ENCODE measurements around the gene MAPK12. TPM values are rescaled to one million over a fixed set of nuclear protein-coding genes. Genes with fewer than 3 reads are reported as not detected.
"Not testable (repeated sequence)": the region's sequence is repeated elsewhere in the genome, so short reads cannot be mapped to it uniquely, and the experiment has no call there.

The MAPK12 gene
- total RNA-seq, 1 experiment from 2014 or later = 86.7 TPM

- H3K27ac ChIP-seq (ENCODE audit: low read depth, low read length); BruUV-seq (replicated peaks); H3K79me2 ChIP-seq (ENCODE audit: insufficient read depth, low read length); H3K9me2 ChIP-seq (ENCODE audit: insufficient read depth); H3K9ac ChIP-seq (ENCODE audit: low read length); H3K4me3 ChIP-seq (replicated peaks in 1 of 2; ENCODE audit: low read depth in 1 of 2, low read length in 2 of 2); ATAC-seq; H4K20me1 ChIP-seq (ENCODE audit: insufficient read depth); H3K27me3 ChIP-seq (ENCODE audit: insufficient read depth, low read length); intact Hi-C loops (cut with micrococcal nuclease); H2AFZ ChIP-seq (ENCODE audit: low read depth, low read length, poor library complexity, severe bottlenecking); H3K4me2 ChIP-seq (ENCODE audit: low read length); RAD21 ChIA-PET (ENCODE audit: low non-redundant PET in 1 of 2, low total read pairs in 2 of 2, uncharacterized antibody in 2 of 2, unreplicated experiment in 2 of 2); DNase-seq (ENCODE audit: low read depth, low spot score): not testable (repeated sequence)
- ChIA-PET CTCF (interaction anchor here (0.8 kb wide), 1 partner anchor 12 kb away, joined by 3 read pairs; the partner anchor contains the start of gene MAPK12), POLR2A (interaction anchor here (1.4 to 2.3 kb wide), 2 partner anchors 22 to 33 kb away, joined by 3 to 7 read pairs; partner anchors contain the start of gene HDAC10)
- peaks cover 11 to 34% of the 10 kb centered on the region in 2 experiments for H3K36me3 ChIP-seq (ENCODE audit: control insufficient read depth in 1 of 2, insufficient read depth in 2 of 2, low read length in 2 of 2)
- H3K4me1 ChIP-seq (ENCODE audit: control insufficient read depth in 1 of 2, insufficient read depth in 2 of 2, low read length in 2 of 2) = peaks cover 24 to 52% of the 10 kb centered on the region in 2 experiments
- H3K9me3 ChIP-seq (ENCODE audit: control insufficient read depth in 1 of 2, insufficient read depth in 1 of 2, low read depth in 1 of 2, low read length in 2 of 2) = peaks cover 4 to 11% of the 10 kb centered on the region in 2 experiments; a peak in 2 of 4 replicates
Measured at GRCh38 chr22:50273352-50273751, 11.9 kb upstream of the MAPK12 start.

- Histone ChIP-seq H3K27me3 (ENCODE audit: insufficient read depth, low read length) (no peaks in the 10 kb centered on the region), H3K4me2 (ENCODE audit: low read length) (0 out of 2 replicates have a peak overlapping the region, but pooled peaks have one; percentile 97), H3K36me3 (ENCODE audit: control insufficient read depth in 1 of 2, insufficient read depth in 2 of 2, low read length in 2 of 2) (peaks cover 9 to 24% of the 10 kb centered on the region in 2 experiments), H3K9me3 (ENCODE audit: control insufficient read depth in 1 of 2, insufficient read depth in 1 of 2, low read depth in 1 of 2, low read length in 2 of 2) (peaks cover 4 to 11% of the 10 kb centered on the region in 2 experiments; a peak in 2 of 4 replicates), H2AFZ (ENCODE audit: low read depth, low read length, poor library complexity, severe bottlenecking) (no peak overlapping the region), H3K27ac (ENCODE audit: low read depth, low read length) (peak overlapping the region; percentile 22; the same call in 1 of the 2 replicates), H3K9ac (ENCODE audit: low read length) (no peak overlapping the region), H4K20me1 (ENCODE audit: insufficient read depth) (no peaks in the 10 kb centered on the region), H3K4me1 (ENCODE audit: control insufficient read depth in 1 of 2, insufficient read depth in 2 of 2, low read length in 2 of 2) (peaks cover 27 to 55% of the 10 kb centered on the region in 2 experiments), H3K9me2 (ENCODE audit: insufficient read depth) (no peaks in the 10 kb centered on the region), H3K4me3 (replicated peaks in 1 of 2; ENCODE audit: low read depth in 1 of 2, low read length in 2 of 2) (no peak overlapping the region), H3K79me2 (ENCODE audit: insufficient read depth, low read length) (no peaks in the 10 kb centered on the region; the same call in 1 of the 2 replicates)
- ChIA-PET POLR2A (interaction anchor here (1.4 to 2.3 kb wide), 2 partner anchors 21 to 34 kb away, joined by 3 to 7 read pairs; partner anchors contain the start of gene HDAC10), CTCF (interaction anchor here (0.6 to 1.6 kb wide), 2 partner anchors 21 to 58 kb away, joined by 3 to 4 read pairs; partner anchors contain the start of gene HDAC10), RAD21 (ENCODE audit: low non-redundant PET in 1 of 2, low total read pairs in 2 of 2, uncharacterized antibody in 2 of 2, unreplicated experiment in 2 of 2) (no interaction called here)
- ATAC-seq = peak; percentile 4
- no TSS peak for BruUV-seq (replicated peaks)
- intact Hi-C loops (cut with micrococcal nuclease) = no loop called here
- no peak for DNase-seq (ENCODE audit: low read depth, low spot score)
- TF ChIP-seq REST (IDR thresholded peaks at IDR 0.05; ENCODE audit: low read depth) (no peak), SRF (IDR thresholded peaks at IDR 0.05; ENCODE audit: low read depth) (no peak), FOSL1 (IDR thresholded peaks at IDR 0.05; ENCODE audit: low read depth) (no peak), CTCF (IDR thresholded peaks at IDR 0.05 in 2 of 3, conservative IDR thresholded peaks at IDR 0.05 in 1 of 3; ENCODE audit: borderline replicate concordance in 1 of 3, insufficient read depth in 1 of 3, low read depth in 2 of 3, low read length in 2 of 3) (no peak), ZFX (IDR thresholded peaks at IDR 0.05) (no peak), CBX3 (IDR thresholded peaks at IDR 0.05; ENCODE audit: low read depth) (no peak), EGR1 (IDR thresholded peaks at IDR 0.05; ENCODE audit: low read depth) (no peak), MAX (IDR thresholded peaks at IDR 0.05) (no peak), ELF1 (IDR thresholded peaks at IDR 0.05; ENCODE audit: borderline replicate concordance, low read depth) (no peak)
Measured at GRCh38 chr22:50272044-50272802, 10.7 kb upstream of the MAPK12 start.
